Measurements from ENCODE around the gene OCA2. TPM values are rescaled to one million over a fixed set of nuclear protein-coding genes. Genes with fewer than 3 reads are reported as not detected.

OCA2 gene
- total and polyA plus RNA-seq, 2 of the 4 experiments (the other 2 are of a cell fraction) = under 0.01 to 0.03 TPM

DNA sequence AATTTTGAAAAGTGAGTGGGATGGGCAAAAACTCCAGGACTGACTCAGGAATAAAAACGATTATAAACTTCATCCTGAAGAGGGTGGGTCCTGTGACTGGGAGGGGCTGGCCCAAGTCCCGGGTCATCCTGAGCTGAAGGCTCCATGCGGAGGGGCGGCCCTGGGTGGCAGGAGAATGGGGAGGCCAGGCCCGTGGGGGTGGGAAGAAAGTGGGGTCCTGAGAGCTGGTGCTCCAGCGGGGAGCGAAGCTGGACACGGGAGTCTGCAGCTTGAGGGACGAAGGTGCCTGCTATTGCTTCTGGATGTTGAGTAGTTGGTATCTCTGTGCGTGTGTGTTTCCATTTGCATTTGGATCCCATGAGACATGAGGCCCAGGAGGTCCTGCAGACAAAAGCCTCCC is 4.7 kb upstream of the OCA2 start:
- no peak overlapping the region for H2BK120ac ChIP-seq (ENCODE audit: low read depth, low read length)
- CTCF ChIA-PET = no interaction called here

More for the DNA sequence above, 4.7 kb upstream of the OCA2 start:
- TF ChIP-seq BHLHE40 (IDR thresholded peaks at IDR 0.05; ENCODE audit: low read depth, low read length) (no peak), CHD1 (IDR thresholded peaks at IDR 0.05; ENCODE audit: low read depth, low read length) (no peak), NFE2L2 (IDR thresholded peaks at IDR 0.05; ENCODE audit: low read depth, low read length) (no peak), SMC3 (IDR thresholded peaks at IDR 0.05; ENCODE audit: low read depth, low read length) (no peak), MXI1 (IDR thresholded peaks at IDR 0.05; ENCODE audit: borderline replicate concordance, low read depth, low read length) (no peak), MAZ (IDR thresholded peaks at IDR 0.05; ENCODE audit: borderline replicate concordance, low read depth, low read length) (no peak), MAFK (IDR thresholded peaks at IDR 0.05; ENCODE audit: low read depth, low read length) (no peak), CEBPB (IDR thresholded peaks at IDR 0.05; ENCODE audit: low read depth, low read length) (no peak), RCOR1 (IDR thresholded peaks at IDR 0.05; ENCODE audit: insufficient replicate concordance, low read length) (no peak), FOS (IDR thresholded peaks at IDR 0.05; ENCODE audit: low read depth, low read length) (no peak), POLR2A (IDR thresholded peaks at IDR 0.05; ENCODE audit: low read depth, low read length) (no peak), RFX5 (IDR thresholded peaks at IDR 0.05; ENCODE audit: low read depth, low read length) (no peak), RAD21 (IDR thresholded peaks at IDR 0.05; ENCODE audit: low read length) (no peak)
- TF ChIP-seq, protein P1, sequence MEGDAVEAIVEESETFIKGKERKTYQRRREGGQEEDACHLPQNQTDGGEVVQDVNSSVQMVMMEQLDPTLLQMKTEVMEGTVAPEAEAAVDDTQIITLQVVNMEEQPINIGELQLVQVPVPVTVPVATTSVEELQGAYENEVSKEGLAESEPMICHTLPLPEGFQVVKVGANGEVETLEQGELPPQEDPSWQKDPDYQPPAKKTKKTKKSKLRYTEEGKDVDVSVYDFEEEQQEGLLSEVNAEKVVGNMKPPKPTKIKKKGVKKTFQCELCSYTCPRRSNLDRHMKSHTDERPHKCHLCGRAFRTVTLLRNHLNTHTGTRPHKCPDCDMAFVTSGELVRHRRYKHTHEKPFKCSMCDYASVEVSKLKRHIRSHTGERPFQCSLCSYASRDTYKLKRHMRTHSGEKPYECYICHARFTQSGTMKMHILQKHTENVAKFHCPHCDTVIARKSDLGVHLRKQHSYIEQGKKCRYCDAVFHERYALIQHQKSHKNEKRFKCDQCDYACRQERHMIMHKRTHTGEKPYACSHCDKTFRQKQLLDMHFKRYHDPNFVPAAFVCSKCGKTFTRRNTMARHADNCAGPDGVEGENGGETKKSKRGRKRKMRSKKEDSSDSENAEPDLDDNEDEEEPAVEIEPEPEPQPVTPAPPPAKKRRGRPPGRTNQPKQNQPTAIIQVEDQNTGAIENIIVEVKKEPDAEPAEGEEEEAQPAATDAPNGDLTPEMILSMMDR (conservative IDR thresholded peaks at IDR 0.05; ENCODE audit: low read depth, low read length) = no peak
- TF ChIP-seq, protein P2, sequence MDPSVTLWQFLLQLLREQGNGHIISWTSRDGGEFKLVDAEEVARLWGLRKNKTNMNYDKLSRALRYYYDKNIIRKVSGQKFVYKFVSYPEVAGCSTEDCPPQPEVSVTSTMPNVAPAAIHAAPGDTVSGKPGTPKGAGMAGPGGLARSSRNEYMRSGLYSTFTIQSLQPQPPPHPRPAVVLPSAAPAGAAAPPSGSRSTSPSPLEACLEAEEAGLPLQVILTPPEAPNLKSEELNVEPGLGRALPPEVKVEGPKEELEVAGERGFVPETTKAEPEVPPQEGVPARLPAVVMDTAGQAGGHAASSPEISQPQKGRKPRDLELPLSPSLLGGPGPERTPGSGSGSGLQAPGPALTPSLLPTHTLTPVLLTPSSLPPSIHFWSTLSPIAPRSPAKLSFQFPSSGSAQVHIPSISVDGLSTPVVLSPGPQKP (IDR thresholded peaks at IDR 0.05; ENCODE audit: borderline replicate concordance, low read depth, low read length) = no peak
- TF ChIP-seq, protein P3, sequence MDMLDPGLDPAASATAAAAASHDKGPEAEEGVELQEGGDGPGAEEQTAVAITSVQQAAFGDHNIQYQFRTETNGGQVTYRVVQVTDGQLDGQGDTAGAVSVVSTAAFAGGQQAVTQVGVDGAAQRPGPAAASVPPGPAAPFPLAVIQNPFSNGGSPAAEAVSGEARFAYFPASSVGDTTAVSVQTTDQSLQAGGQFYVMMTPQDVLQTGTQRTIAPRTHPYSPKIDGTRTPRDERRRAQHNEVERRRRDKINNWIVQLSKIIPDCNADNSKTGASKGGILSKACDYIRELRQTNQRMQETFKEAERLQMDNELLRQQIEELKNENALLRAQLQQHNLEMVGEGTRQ (IDR thresholded peaks at IDR 0.05; ENCODE audit: low read depth, low read length) = no peak
- Histone ChIP-seq H4K8ac (ENCODE audit: low read depth in 2 of 2, low read length in 2 of 2) (no peak overlapping the region), H3K4ac (ENCODE audit: low read depth, low read length) (no peak overlapping the region), H3K18ac (ENCODE audit: low read depth, low read length) (no peak overlapping the region), H4K5ac (ENCODE audit: low read depth, low read length) (no peak overlapping the region), H3K4me3 (ENCODE audit: insufficient read depth, low read depth, low read length) (no peak overlapping the region), H2AFZ (replicated peaks; ENCODE audit: low read length, poor library complexity) (no peak overlapping the region), H2BK15ac (ENCODE audit: low read depth, low read length) (no peak overlapping the region), H3K4me2 (ENCODE audit: low read depth, low read length) (no peak overlapping the region), H3K79me1 (ENCODE audit: low read depth in 1 of 2, low read length in 2 of 2) (no peaks in the 10 kb centered on the region), H2BK20ac (ENCODE audit: low read depth, low read length) (no peak overlapping the region), H3K56ac (ENCODE audit: extremely low read depth, insufficient read depth, low read length) (no peak overlapping the region), H4K20me1 (ENCODE audit: insufficient read depth, low read length) (no peaks in the 10 kb centered on the region; the same call in 1 of the 2 replicates), H3K23ac (ENCODE audit: low read depth, low read length) (no peak overlapping the region), H3K36me3 (ENCODE audit: control insufficient read depth, insufficient read depth, low read length) (no peaks in the 10 kb centered on the region), H3K14ac (replicated peaks; ENCODE audit: low read depth, low read length) (no peak overlapping the region), H3K27me3 (ENCODE audit: control insufficient read depth, insufficient read depth, low read length) (peaks cover 30% of the 10 kb centered on the region), H2AK5ac (ENCODE audit: low read depth, low read length) (no peak overlapping the region), H2BK5ac (ENCODE audit: low read depth, low read length, poor library complexity, severe bottlenecking) (no peak overlapping the region), H4K91ac (ENCODE audit: insufficient read depth, low read depth, low read length) (no peak overlapping the region), H3K4me1 (ENCODE audit: control insufficient read depth, insufficient read depth, low read length) (peaks cover 2% of the 10 kb centered on the region; the same call in 1 of the 2 replicates), H3K27ac (ENCODE audit: insufficient read depth, low read length) (no peak overlapping the region), H3K9me1 (ENCODE audit: insufficient read depth, low read length) (peaks cover 2% of the 10 kb centered on the region; the same call in 1 of the 2 replicates), H3K9ac (ENCODE audit: low read depth, low read length) (no peak overlapping the region), H2AK9ac (replicated peaks; ENCODE audit: low read depth, low read length, poor library complexity) (no peak overlapping the region), H3K9me3 (ENCODE audit: control insufficient read depth, insufficient read depth, low read length) (no peaks in the 10 kb centered on the region)
- DNase-seq = no peak
- intact Hi-C loops (cut with micrococcal nuclease) (no loop called here), dilution Hi-C loops (cut with HindIII; ENCODE audit: low sequenced_read_pairs, unreplicated experiment) (no loop called here), in situ Hi-C loops (cut with MboI; ENCODE audit: low sequenced_read_pairs) (loop anchor here (25.0 kb wide), 1 partner anchor 1217 kb away; no protein-coding TSS in a partner anchor)
- POLR2A ChIA-PET (ENCODE audit: unreplicated experiment) = no interaction called here
- BruUV-seq (replicated peaks) = no TSS peak
- ATAC-seq (ENCODE audit: low read depth) = no peak
- WGBS, 2 experiments (ENCODE audit: extremely low coverage in 2 of 2, insufficient read length in 1 of 2) = no CpG with 5 or more reads among the region's 10 CpGs

Data from IMR-90 (cell line).